Epithelial cell of esophagus (primary cell): ENCODE results near the gene TDRD7.

Experiments used
- DNase-seq: peaks from one replicate; pipeline ENCODE4 v3.0.0; 2010; ENCODE audit warnings: low read depth
- H3K4me3 ChIP-seq: 2 replicates; pipeline ENCODE4 v1.5.1; 2011; ENCODE audit warnings: mild to moderate bottlenecking, low read length, control low read depth
- CTCF ChIP-seq: IDR thresholded peaks from 2 replicates; pipeline ENCODE4 v1.5.1; 2011; ENCODE audit warnings: low read depth, mild to moderate bottlenecking, low read length, control low read depth, inconsistent platforms; ENCODE audit not compliant: insufficient read depth; ENCODE audit errors: missing control alignments

Gene TDRD7

GRCh38 chr9:97535771-97536170 is 123.9 kb downstream of the TDRD7 start:
- TF ChIP-seq CTCF, result no peak
- no peak for DNase-seq
- H3K4me3 ChIP-seq, result no peak overlapping the region

- DNase-seq, result no peak
- H3K4me3 ChIP-seq, result no peak overlapping the region
- no peak for TF ChIP-seq CTCF
Observed at GRCh38 chr9:97536480-97536879, 124.6 kb downstream of the TDRD7 start.

GRCh38 chr9:97543561-97543960 is 131.7 kb downstream of the TDRD7 start:
- DNase-seq, result peak; percentile 60
- TF ChIP-seq CTCF, result no peak
- no peak overlapping the region for H3K4me3 ChIP-seq

GRCh38 chr9:97545486-97545885 is 133.6 kb downstream of the TDRD7 start:
- DNase-seq, result no peak
- TF ChIP-seq CTCF, result no peak
- no peak overlapping the region for H3K4me3 ChIP-seq
